SH-SY5Y (cell line): ENCODE results near the gene ZC3H11A.

Source experiments
- GATA2 ChIP-seq: IDR thresholded peaks from 2 replicates; pipeline ENCODE4 v1.6.1; 2011; ENCODE audit warnings: mild to moderate bottlenecking, low read depth, low read length
- GATA3 ChIP-seq: IDR thresholded peaks from 2 replicates; pipeline ENCODE4 v1.6.1; 2011; ENCODE audit warnings: low read depth, mild to moderate bottlenecking, low read length, moderate library complexity

- no peak for TF ChIP-seq GATA2
- TF ChIP-seq GATA3: no peak
Observed at GRCh38 chr1:203756036-203756435, 39.4 kb upstream of the ZC3H11A start.
